ENCODE measurements around the gene MXI1.
A peak's percentile ranks its signal among the peaks of the same experiment; 100 is the strongest.
"Not testable (repeated sequence)": the region's sequence is repeated elsewhere in the genome, so short reads cannot be mapped to it uniquely, and the experiment has no call there.

MXI1 gene

GRCh38 chr10:110239892-110240291 lies 32.5 kb downstream of the MXI1 start:
- DNase-seq (ENCODE audit: low read depth in 3 of 3), result no peak

- DNase-seq (ENCODE audit: low read depth in 3 of 3), result no peak
Observed at GRCh38 chr10:110241407-110241806, 34.0 kb downstream of the MXI1 start.

- DNase-seq (ENCODE audit: low read depth in 3 of 3), result no peak
Observed at GRCh38 chr10:110241841-110242240, 34.4 kb downstream of the MXI1 start.

GRCh38 chr10:110242511-110242910 lies 35.1 kb downstream of the MXI1 start:
- DNase-seq (ENCODE audit: low read depth in 3 of 3), result no peak

GRCh38 chr10:110244550-110244949 lies 37.1 kb downstream of the MXI1 start:
- no peak for DNase-seq (ENCODE audit: low read depth in 3 of 3)

GRCh38 chr10:110247833-110248232 lies 40.4 kb downstream of the MXI1 start:
- DNase-seq (ENCODE audit: low read depth in 3 of 3), result not testable (repeated sequence)

GRCh38 chr10:110249489-110249888 lies 42.1 kb downstream of the MXI1 start:
- not testable (repeated sequence) for DNase-seq (ENCODE audit: low read depth in 3 of 3)

- not testable (repeated sequence) for DNase-seq (ENCODE audit: low read depth in 3 of 3)
Observed at GRCh38 chr10:110251392-110251791, 44.0 kb downstream of the MXI1 start.

- DNase-seq (ENCODE audit: low read depth in 3 of 3), result no peak
Observed at GRCh38 chr10:110252151-110252550, 44.7 kb downstream of the MXI1 start.

- DNase-seq (ENCODE audit: low read depth in 3 of 3), result no peak
Observed at GRCh38 chr10:110254467-110254866, 47.1 kb downstream of the MXI1 start.

GRCh38 chr10:110258542-110258941 lies 51.1 kb downstream of the MXI1 start:
- no peak for DNase-seq (ENCODE audit: low read depth in 3 of 3)

GRCh38 chr10:110259317-110259716 lies 51.9 kb downstream of the MXI1 start:
- DNase-seq (ENCODE audit: low read depth in 3 of 3), result no peak

GRCh38 chr10:110260746-110261477 lies 53.5 kb downstream of the MXI1 start:
- no peak for DNase-seq (ENCODE audit: low read depth in 3 of 3)

GRCh38 chr10:110263164-110263563 lies 55.8 kb downstream of the MXI1 start:
- DNase-seq (ENCODE audit: low read depth in 3 of 3), result no peak

- no peak for DNase-seq (ENCODE audit: low read depth in 3 of 3)
Observed at GRCh38 chr10:110265573-110266193, 58.3 kb downstream of the MXI1 start.

GRCh38 chr10:110267276-110267675 lies 59.9 kb downstream of the MXI1 start:
- DNase-seq (ENCODE audit: low read depth in 3 of 3), result no peak

GRCh38 chr10:110268442-110268841 lies 61.0 kb downstream of the MXI1 start:
- DNase-seq (ENCODE audit: low read depth in 3 of 3), result no peak

GRCh38 chr10:110268971-110269370 lies 61.6 kb downstream of the MXI1 start:
- DNase-seq (ENCODE audit: low read depth in 3 of 3), result no peak

GRCh38 chr10:110269374-110270318 lies 62.2 kb downstream of the MXI1 start:
- DNase-seq (ENCODE audit: low read depth in 3 of 3), result no peak

GRCh38 chr10:110272995-110273394 lies 65.6 kb downstream of the MXI1 start:
- DNase-seq (ENCODE audit: low read depth in 3 of 3), result not testable (repeated sequence)

GRCh38 chr10:110273474-110273873 lies 66.1 kb downstream of the MXI1 start:
- DNase-seq (ENCODE audit: low read depth in 3 of 3), result peak; percentile 2 to 34 (median 23)

GRCh38 chr10:110274072-110274627 lies 66.7 kb downstream of the MXI1 start:
- DNase-seq (ENCODE audit: low read depth in 3 of 3), result no peak

All from stimulated activated CD4-positive, alpha-beta T cell treated with anti-CD3 and anti-CD28 coated beads, TNF-alpha, amount 100 ng/mL, for 24 hours (primary cell).